ENCODE results near the gene GIPR.

DNA sequence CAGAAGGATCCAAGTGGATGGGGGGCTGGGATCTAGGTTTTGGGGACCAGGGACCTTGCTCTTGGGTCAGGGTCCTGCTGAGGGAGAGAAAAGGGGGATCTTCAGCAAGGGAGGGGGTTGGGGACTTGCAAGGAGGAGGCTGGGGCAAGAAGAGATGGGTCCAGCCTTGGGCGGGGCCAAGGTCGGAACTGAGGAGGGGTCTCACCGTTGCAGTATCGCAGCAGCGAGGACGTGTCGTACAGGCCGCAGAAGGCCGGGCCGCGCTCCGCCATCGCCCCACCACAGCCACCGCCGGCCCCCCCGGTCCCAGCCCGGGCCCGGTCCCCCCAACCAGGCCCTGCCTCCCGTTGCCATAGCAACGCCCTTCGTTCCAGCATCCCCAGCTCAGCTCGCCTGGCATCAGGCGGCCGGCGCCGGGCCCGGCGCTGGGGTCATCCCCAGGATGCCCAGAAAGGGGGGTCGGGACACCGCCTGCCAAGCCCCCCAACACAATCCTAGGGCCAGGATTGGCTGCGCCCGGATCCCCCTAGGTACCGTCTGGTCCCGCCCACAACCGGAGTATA, 22.9 kb upstream of the GIPR start:
- TF ChIP-seq CTCF (IDR thresholded peaks at IDR 0.05 in 2 of 3, conservative IDR thresholded peaks at IDR 0.05 in 1 of 3; ENCODE audit: control insufficient read depth in 2 of 3, extremely low read depth in 1 of 3, insufficient read depth in 1 of 3, low read depth in 3 of 3, low read length in 3 of 3) (no peak), SUZ12 (IDR thresholded peaks at IDR 0.05; ENCODE audit: unreplicated experiment) (no peak)
